ENCODE results near the gene LIX1. TPM values are rescaled to one million over a fixed set of nuclear protein-coding genes. Genes with fewer than 3 reads are reported as not detected.

Gene LIX1
- polyA plus RNA-seq, 1 donor from 2014 or later = 1.9 TPM

GRCh38 chr5:97071993-97072392 lies 70.4 kb downstream of the LIX1 start:
- no peak overlapping the region for H2AFZ ChIP-seq (ENCODE audit: low read depth, low read length)
- H3K27me3 ChIP-seq (ENCODE audit: insufficient read depth, low read depth, low read length) = no peaks in the 10 kb centered on the region
- H3K79me2 ChIP-seq (replicated peaks; ENCODE audit: insufficient read depth, low read length) = no peaks in the 10 kb centered on the region
- H3K36me3 ChIP-seq (ENCODE audit: insufficient read depth, low read length) = no peaks in the 10 kb centered on the region
- H3K9me3 ChIP-seq (ENCODE audit: low read length) = no peaks in the 10 kb centered on the region
- H3K27ac ChIP-seq (ENCODE audit: low read length) = no peak overlapping the region
- H3F3A ChIP-seq (ENCODE audit: insufficient read depth, low read length, poor library complexity, severe bottlenecking) = no peaks in the 10 kb centered on the region
- H3K9ac ChIP-seq (ENCODE audit: low read length) = no peak overlapping the region
- TF ChIP-seq REST (IDR thresholded peaks at IDR 0.05; ENCODE audit: borderline replicate concordance) = no peak
- no peak for TF ChIP-seq CTCF (IDR thresholded peaks at IDR 0.05; ENCODE audit: poor library complexity, severe bottlenecking)
- no peak for TF ChIP-seq EP300 (conservative IDR thresholded peaks at IDR 0.05; ENCODE audit: poor library complexity, severe bottlenecking)
- TF ChIP-seq POLR2AphosphoS5 (IDR thresholded peaks at IDR 0.05) = no peak
- no peak for TF ChIP-seq TAF1 (IDR thresholded peaks at IDR 0.05; ENCODE audit: low read depth)
- no peak for TF ChIP-seq MXI1 (conservative IDR thresholded peaks at IDR 0.05; ENCODE audit: poor library complexity, severe bottlenecking)
- TF ChIP-seq RAD21 (conservative IDR thresholded peaks at IDR 0.05) = no peak
- TF ChIP-seq SMC3 (conservative IDR thresholded peaks at IDR 0.05; ENCODE audit: poor library complexity) = no peak
- no peak for TF ChIP-seq EZH2 (IDR thresholded peaks at IDR 0.05; ENCODE audit: borderline replicate concordance, insufficient read depth, low read length, poor library complexity, severe bottlenecking)
- H3K4me3 ChIP-seq (ENCODE audit: low read length) = no peak overlapping the region
- H4K20me1 ChIP-seq (ENCODE audit: insufficient read depth) = no peaks in the 10 kb centered on the region
- H3K9me2 ChIP-seq (ENCODE audit: insufficient read depth, low read length) = no peaks in the 10 kb centered on the region
- H3K4me2 ChIP-seq (ENCODE audit: low read length) = no peak overlapping the region

- Histone ChIP-seq H3K9ac (ENCODE audit: low read length) (no peak overlapping the region), H3F3A (ENCODE audit: insufficient read depth, low read length, poor library complexity, severe bottlenecking) (no peaks in the 10 kb centered on the region), H3K27ac (ENCODE audit: low read length) (no peak overlapping the region), H4K20me1 (ENCODE audit: insufficient read depth) (no peaks in the 10 kb centered on the region), H3K4me2 (ENCODE audit: low read length) (no peak overlapping the region), H3K79me2 (replicated peaks; ENCODE audit: insufficient read depth, low read length) (no peaks in the 10 kb centered on the region), H2AFZ (ENCODE audit: low read depth, low read length) (no peak overlapping the region), H3K9me3 (ENCODE audit: low read length) (no peaks in the 10 kb centered on the region), H3K4me3 (ENCODE audit: low read length) (no peak overlapping the region), H3K9me2 (ENCODE audit: insufficient read depth, low read length) (no peaks in the 10 kb centered on the region), H3K36me3 (ENCODE audit: insufficient read depth, low read length) (no peaks in the 10 kb centered on the region), H3K27me3 (ENCODE audit: insufficient read depth, low read depth, low read length) (no peaks in the 10 kb centered on the region)
- no peak for TF ChIP-seq RAD21 (conservative IDR thresholded peaks at IDR 0.05)
- TF ChIP-seq CTCF (IDR thresholded peaks at IDR 0.05; ENCODE audit: poor library complexity, severe bottlenecking) = no peak
- no peak for TF ChIP-seq SMC3 (conservative IDR thresholded peaks at IDR 0.05; ENCODE audit: poor library complexity)
- TF ChIP-seq MXI1 (conservative IDR thresholded peaks at IDR 0.05; ENCODE audit: poor library complexity, severe bottlenecking) = no peak
- no peak for TF ChIP-seq EP300 (conservative IDR thresholded peaks at IDR 0.05; ENCODE audit: poor library complexity, severe bottlenecking)
- no peak for TF ChIP-seq POLR2AphosphoS5 (IDR thresholded peaks at IDR 0.05)
- no peak for TF ChIP-seq REST (IDR thresholded peaks at IDR 0.05; ENCODE audit: borderline replicate concordance)
- no peak for TF ChIP-seq TAF1 (IDR thresholded peaks at IDR 0.05; ENCODE audit: low read depth)
- TF ChIP-seq EZH2 (IDR thresholded peaks at IDR 0.05; ENCODE audit: borderline replicate concordance, insufficient read depth, low read length, poor library complexity, severe bottlenecking) = no peak
Observed at GRCh38 chr5:97071101-97071500, 71.3 kb downstream of the LIX1 start.

All from neural cell (in vitro differentiated cells).